SK-N-SH treated with all-trans-retinoic acid at 6 μM for 48 hours (cell line): ENCODE data around the gene EIF4EBP2.

Experiments
- ATAC-seq: fragments of 200-7000 bp; cut with Tn5 transposase; 3 replicates; pipeline ENCODE4 v1.9.1; 2020; ENCODE audit warnings: mild to moderate bottlenecking, moderate library complexity
- ARNTL ChIP-seq: fragments of 450-650 bp; formaldehyde crosslinking; IDR thresholded peaks from 2 replicates; pipeline ENCODE4 v1.5.0; 2020; ENCODE audit warnings: low read depth, mild to moderate bottlenecking, moderate library complexity, borderline replicate concordance
- BACH2 ChIP-seq: fragments of 250-450 bp; sonication (Bioruptor Pico); IDR thresholded peaks from 2 replicates; pipeline ENCODE4 v1.9.0; 2021; ENCODE audit warnings: mild to moderate bottlenecking, borderline replicate concordance
- CSDC2 ChIP-seq: fragments of 250-450 bp; sonication (Bioruptor Pico); IDR thresholded peaks from 2 replicates; pipeline ENCODE4 v1.5.0; 2020; ENCODE audit warnings: mild to moderate bottlenecking, moderate library complexity
- ESRRG ChIP-seq: fragments of 250-450 bp; sonication (Bioruptor Pico); IDR thresholded peaks from 2 replicates; pipeline ENCODE4 v1.6.1; 2021; ENCODE audit warnings: mild to moderate bottlenecking
- GLIS3 ChIP-seq: fragments of 250-450 bp; sonication (Bioruptor Pico); IDR thresholded peaks from 2 replicates; pipeline ENCODE4 v1.5.0; 2020; ENCODE audit warnings: mild to moderate bottlenecking, moderate library complexity
- ISL1 ChIP-seq: fragments of 250-450 bp; sonication (Bioruptor Pico); IDR thresholded peaks from 2 replicates; pipeline ENCODE4 v2.1.2; 2022; ENCODE audit warnings: mild to moderate bottlenecking, moderate library complexity
- OSR1 ChIP-seq: fragments of 250-450 bp; sonication (Bioruptor Pico); IDR thresholded peaks from 2 replicates; pipeline ENCODE4 v1.8.0; 2022; ENCODE audit warnings: moderate library complexity, mild to moderate bottlenecking, inconsistent platforms
- PPARA ChIP-seq: fragments of 250-450 bp; sonication (Bioruptor Pico); IDR thresholded peaks from 2 replicates; pipeline ENCODE4 v1.5.0; 2020; ENCODE audit warnings: mild to moderate bottlenecking, borderline replicate concordance
- RARB ChIP-seq: fragments of 250-450 bp; sonication (Bioruptor Pico); IDR thresholded peaks from 2 replicates; pipeline ENCODE4 v1.8.0; 2021; ENCODE audit warnings: mild to moderate bottlenecking, moderate library complexity
- SNAI2 ChIP-seq: fragments of 250-450 bp; sonication (Bioruptor Pico); IDR thresholded peaks from 2 replicates; pipeline ENCODE4 v1.5.0; 2020; ENCODE audit warnings: mild to moderate bottlenecking, moderate library complexity
- TOX ChIP-seq: fragments of 250-450 bp; sonication (Bioruptor Pico); IDR thresholded peaks from 2 replicates; pipeline ENCODE4 v1.8.0; 2021; ENCODE audit warnings: mild to moderate bottlenecking, moderate library complexity, borderline replicate concordance
- ZC3H10 ChIP-seq: fragments of 250-450 bp; sonication (Bioruptor Pico); IDR thresholded peaks from 2 replicates; pipeline ENCODE4 v1.5.1; 2021; ENCODE audit warnings: mild to moderate bottlenecking, moderate library complexity
- ZFP30 ChIP-seq: fragments of 450-650 bp; formaldehyde crosslinking; IDR thresholded peaks from 2 replicates; pipeline ENCODE4 v1.5.0; 2022; ENCODE audit warnings: mild to moderate bottlenecking, moderate library complexity
- ZNF565 ChIP-seq: fragments of 450-650 bp; formaldehyde crosslinking; conservative IDR thresholded peaks from 2 replicates; pipeline ENCODE4 v1.5.0; 2020; ENCODE audit warnings: low read depth, mild to moderate bottlenecking, moderate library complexity
- ZNF8 ChIP-seq: fragments of 450-650 bp; formaldehyde crosslinking; IDR thresholded peaks from 2 replicates; pipeline ENCODE4 v1.5.0; 2020; ENCODE audit warnings: mild to moderate bottlenecking, moderate library complexity
- TF ChIP-seq, protein P1 (sequence below): fragments of 250-450 bp; sonication (Bioruptor Pico); IDR thresholded peaks from 2 replicates; pipeline ENCODE4 v1.8.0; 2020; ENCODE audit warnings: mild to moderate bottlenecking, moderate library complexity, borderline replicate concordance
- TF ChIP-seq, protein P2 (sequence below): fragments of 250-450 bp; sonication (Bioruptor Pico); IDR thresholded peaks from 2 replicates; pipeline ENCODE4 v1.5.0; 2020; ENCODE audit warnings: mild to moderate bottlenecking, moderate library complexity
- TF ChIP-seq, protein P3 (sequence below): fragments of 250-450 bp; sonication (Bioruptor Pico); IDR thresholded peaks from 2 replicates; pipeline ENCODE4 v1.8.0; 2021; ENCODE audit warnings: low read depth, mild to moderate bottlenecking, moderate library complexity, borderline replicate concordance
- TF ChIP-seq, protein P4 (sequence below): fragments of 250-450 bp; sonication (Bioruptor Pico); IDR thresholded peaks from 2 replicates; pipeline ENCODE4 v1.5.1; 2020; ENCODE audit warnings: low read depth, mild to moderate bottlenecking, moderate library complexity

Gene EIF4EBP2

DNA sequence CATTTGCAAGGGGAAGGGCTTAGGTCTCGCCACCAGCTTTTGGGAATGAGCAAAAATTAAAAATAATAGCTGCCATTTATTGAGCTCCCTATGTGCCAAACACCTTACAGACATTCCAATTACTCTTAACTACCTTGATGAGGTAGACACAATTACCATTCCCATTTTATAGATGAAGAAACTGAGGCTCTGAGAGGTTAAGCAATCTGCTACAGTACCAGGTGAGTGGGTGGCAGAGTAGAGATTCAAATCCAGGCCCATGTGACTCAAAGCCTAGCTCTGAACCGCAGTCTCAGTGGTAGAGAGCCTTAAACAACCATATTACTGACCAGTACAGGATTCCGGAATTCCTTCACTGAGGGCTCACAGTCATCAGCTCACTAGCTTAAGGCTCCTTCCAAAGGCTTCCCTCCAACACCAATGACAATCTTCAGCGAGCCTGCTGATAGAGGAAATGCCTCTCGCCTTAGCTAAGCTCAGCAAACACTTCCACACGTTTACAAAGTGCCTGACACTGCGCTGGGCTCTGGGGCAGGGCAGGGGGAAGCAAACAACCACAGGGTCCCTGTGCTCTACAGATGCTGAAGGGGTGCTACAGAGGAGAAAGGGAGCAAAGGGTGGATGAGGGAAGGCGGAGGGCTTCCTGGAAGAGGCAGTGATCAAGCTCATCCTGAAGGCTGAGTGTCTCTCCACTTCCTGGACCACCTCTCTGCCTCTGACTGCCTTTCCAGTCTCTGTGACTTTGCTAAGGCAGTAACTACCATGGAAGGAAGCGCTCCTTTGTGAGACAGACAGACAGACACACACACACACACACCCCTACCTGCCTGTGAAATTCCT lies 28.9 kb upstream of the EIF4EBP2 start:
- no peak for TF ChIP-seq ZC3H10 (CRISPR knock-in tag)
- no peak for TF ChIP-seq GLIS3 (CRISPR knock-in tag)
- no peak for TF ChIP-seq ZNF565
- TF ChIP-seq TOX (CRISPR knock-in tag) = no peak
- TF ChIP-seq, protein P1, sequence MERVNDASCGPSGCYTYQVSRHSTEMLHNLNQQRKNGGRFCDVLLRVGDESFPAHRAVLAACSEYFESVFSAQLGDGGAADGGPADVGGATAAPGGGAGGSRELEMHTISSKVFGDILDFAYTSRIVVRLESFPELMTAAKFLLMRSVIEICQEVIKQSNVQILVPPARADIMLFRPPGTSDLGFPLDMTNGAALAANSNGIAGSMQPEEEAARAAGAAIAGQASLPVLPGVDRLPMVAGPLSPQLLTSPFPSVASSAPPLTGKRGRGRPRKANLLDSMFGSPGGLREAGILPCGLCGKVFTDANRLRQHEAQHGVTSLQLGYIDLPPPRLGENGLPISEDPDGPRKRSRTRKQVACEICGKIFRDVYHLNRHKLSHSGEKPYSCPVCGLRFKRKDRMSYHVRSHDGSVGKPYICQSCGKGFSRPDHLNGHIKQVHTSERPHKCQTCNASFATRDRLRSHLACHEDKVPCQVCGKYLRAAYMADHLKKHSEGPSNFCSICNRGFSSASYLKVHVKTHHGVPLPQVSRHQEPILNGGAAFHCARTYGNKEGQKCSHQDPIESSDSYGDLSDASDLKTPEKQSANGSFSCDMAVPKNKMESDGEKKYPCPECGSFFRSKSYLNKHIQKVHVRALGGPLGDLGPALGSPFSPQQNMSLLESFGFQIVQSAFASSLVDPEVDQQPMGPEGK (CRISPR knock-in tag) = no peak
- TF ChIP-seq, protein P2, sequence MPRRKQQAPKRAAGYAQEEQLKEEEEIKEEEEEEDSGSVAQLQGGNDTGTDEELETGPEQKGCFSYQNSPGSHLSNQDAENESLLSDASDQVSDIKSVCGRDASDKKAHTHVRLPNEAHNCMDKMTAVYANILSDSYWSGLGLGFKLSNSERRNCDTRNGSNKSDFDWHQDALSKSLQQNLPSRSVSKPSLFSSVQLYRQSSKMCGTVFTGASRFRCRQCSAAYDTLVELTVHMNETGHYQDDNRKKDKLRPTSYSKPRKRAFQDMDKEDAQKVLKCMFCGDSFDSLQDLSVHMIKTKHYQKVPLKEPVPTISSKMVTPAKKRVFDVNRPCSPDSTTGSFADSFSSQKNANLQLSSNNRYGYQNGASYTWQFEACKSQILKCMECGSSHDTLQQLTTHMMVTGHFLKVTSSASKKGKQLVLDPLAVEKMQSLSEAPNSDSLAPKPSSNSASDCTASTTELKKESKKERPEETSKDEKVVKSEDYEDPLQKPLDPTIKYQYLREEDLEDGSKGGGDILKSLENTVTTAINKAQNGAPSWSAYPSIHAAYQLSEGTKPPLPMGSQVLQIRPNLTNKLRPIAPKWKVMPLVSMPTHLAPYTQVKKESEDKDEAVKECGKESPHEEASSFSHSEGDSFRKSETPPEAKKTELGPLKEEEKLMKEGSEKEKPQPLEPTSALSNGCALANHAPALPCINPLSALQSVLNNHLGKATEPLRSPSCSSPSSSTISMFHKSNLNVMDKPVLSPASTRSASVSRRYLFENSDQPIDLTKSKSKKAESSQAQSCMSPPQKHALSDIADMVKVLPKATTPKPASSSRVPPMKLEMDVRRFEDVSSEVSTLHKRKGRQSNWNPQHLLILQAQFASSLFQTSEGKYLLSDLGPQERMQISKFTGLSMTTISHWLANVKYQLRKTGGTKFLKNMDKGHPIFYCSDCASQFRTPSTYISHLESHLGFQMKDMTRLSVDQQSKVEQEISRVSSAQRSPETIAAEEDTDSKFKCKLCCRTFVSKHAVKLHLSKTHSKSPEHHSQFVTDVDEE (CRISPR knock-in tag) = no peak
- no peak for TF ChIP-seq ARNTL (CRISPR knock-in tag)
- no peak for TF ChIP-seq RARB
- TF ChIP-seq BACH2 (CRISPR knock-in tag) = no peak
- no peak for TF ChIP-seq ZFP30
- no peak for TF ChIP-seq CSDC2 (CRISPR knock-in tag)
- no peak for TF ChIP-seq ISL1 (CRISPR knock-in tag)
- no peak for TF ChIP-seq ESRRG
- TF ChIP-seq, protein P3, sequence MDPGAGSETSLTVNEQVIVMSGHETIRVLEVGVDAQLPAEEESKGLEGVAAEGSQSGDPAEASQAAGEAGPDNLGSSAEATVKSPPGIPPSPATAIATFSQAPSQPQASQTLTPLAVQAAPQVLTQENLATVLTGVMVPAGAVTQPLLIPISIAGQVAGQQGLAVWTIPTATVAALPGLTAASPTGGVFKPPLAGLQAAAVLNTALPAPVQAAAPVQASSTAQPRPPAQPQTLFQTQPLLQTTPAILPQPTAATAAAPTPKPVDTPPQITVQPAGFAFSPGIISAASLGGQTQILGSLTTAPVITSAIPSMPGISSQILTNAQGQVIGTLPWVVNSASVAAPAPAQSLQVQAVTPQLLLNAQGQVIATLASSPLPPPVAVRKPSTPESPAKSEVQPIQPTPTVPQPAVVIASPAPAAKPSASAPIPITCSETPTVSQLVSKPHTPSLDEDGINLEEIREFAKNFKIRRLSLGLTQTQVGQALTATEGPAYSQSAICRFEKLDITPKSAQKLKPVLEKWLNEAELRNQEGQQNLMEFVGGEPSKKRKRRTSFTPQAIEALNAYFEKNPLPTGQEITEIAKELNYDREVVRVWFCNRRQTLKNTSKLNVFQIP (CRISPR knock-in tag) = no peak
- TF ChIP-seq OSR1 = no peak
- TF ChIP-seq SNAI2 (CRISPR knock-in tag) = no peak

DNA sequence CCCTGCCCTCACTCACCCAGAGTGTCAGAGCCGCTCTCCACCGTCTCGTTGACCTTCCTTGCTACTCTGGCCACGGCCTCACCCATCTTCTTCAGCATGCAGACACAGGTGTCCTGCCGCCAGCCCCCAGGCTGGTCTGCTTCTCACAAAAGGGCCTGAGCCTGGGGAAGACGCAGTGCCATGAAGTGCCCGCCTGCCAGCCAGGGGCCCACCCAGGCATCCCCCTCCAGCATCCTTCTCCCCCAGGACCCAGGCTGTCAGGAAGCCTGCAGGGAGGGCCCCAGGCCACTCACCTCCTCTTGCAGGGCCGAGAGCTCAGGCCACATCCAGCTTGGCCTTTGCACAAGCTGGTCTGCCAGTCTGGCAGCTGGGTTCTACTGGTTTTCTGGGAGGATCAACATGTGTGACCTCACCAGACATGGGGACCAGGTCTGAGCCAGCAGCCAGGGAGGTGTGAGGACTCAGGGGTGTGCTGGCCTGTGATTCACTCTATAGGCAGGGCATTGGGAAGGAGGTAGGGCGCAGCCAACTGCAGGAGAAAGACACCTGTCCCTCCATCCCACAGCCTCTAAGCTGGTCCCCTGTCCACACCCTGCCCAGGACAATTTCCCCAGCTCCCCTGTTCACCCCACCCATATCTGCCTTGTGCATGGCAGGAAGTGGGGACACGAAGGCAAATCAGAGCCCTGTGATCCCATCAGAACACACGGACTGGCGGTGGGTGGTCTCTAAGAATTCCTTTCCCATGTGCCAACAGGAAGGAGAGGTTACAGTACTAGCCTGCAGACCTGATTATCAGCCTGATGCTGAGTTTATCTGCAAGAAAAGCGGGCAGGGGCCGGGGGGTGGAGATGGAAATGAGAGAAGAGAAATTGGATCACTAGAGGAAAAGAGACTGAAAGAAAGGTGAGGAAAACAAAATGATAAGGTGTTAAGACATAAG lies 27.2 kb upstream of the EIF4EBP2 start:
- no peak for ATAC-seq
- no peak for TF ChIP-seq ZNF565
- no peak for TF ChIP-seq GLIS3 (CRISPR knock-in tag)
- no peak for TF ChIP-seq PPARA (CRISPR knock-in tag)
- TF ChIP-seq SNAI2 (CRISPR knock-in tag) = no peak
- TF ChIP-seq, protein P1 (CRISPR knock-in tag) = no peak
- TF ChIP-seq, protein P3 (CRISPR knock-in tag) = no peak
- TF ChIP-seq OSR1 = no peak
- TF ChIP-seq ZNF8 (CRISPR knock-in tag) = no peak
- TF ChIP-seq ARNTL (CRISPR knock-in tag) = no peak
- TF ChIP-seq TOX (CRISPR knock-in tag) = no peak
- TF ChIP-seq, protein P2 (CRISPR knock-in tag) = no peak
- TF ChIP-seq, protein P4, sequence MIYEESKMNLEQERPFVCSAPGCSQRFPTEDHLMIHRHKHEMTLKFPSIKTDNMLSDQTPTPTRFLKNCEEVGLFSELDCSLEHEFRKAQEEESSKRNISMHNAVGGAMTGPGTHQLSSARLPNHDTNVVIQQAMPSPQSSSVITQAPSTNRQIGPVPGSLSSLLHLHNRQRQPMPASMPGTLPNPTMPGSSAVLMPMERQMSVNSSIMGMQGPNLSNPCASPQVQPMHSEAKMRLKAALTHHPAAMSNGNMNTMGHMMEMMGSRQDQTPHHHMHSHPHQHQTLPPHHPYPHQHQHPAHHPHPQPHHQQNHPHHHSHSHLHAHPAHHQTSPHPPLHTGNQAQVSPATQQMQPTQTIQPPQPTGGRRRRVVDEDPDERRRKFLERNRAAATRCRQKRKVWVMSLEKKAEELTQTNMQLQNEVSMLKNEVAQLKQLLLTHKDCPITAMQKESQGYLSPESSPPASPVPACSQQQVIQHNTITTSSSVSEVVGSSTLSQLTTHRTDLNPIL (CRISPR knock-in tag) = no peak

More for the DNA sequence above, 28.9 kb upstream of the EIF4EBP2 start:
- ATAC-seq = no peak
